WTC11 (cell line): ENCODE measurements around the gene GNAL. TPM values are rescaled to one million over a fixed set of nuclear protein-coding genes. Genes with fewer than 3 reads are reported as not detected.

Source experiments
- ATAC-seq: fragments of 200-7000 bp; cut with Tn5 transposase; 2 replicates; pipeline ENCODE4 v1.10.0; 2021; ENCODE audit warnings: mild to moderate bottlenecking, moderate library complexity
- CTCF ChIA-PET: fragments of 300-600 bp; sonication (Branson Sonifier 250); formaldehyde crosslinking; loops from one replicate; lab custom pipeline; 2021; ENCODE audit warnings: antibody characterized with exemption; lab: Charles Lee
- POLR2A ChIA-PET: fragments of 350-600 bp; sonication (Branson Sonifier 250); formaldehyde crosslinking; loops from one replicate; lab custom pipeline; 2021; ENCODE audit warnings: antibody characterized with exemption; lab: Charles Lee
- DNase-seq: peaks from one replicate; pipeline ENCODE4 v3.0.0; 2021; ENCODE audit warnings: low spot score
- H3K27ac Mint-ChIP-seq: 2 replicates; pipeline ENCODE4 v1.8.0; 2021; ENCODE audit warnings: mixed read lengths
- H3K27me3 Mint-ChIP-seq: 2 replicates; pipeline ENCODE4 v1.8.0; 2021; ENCODE audit warnings: low read depth, mild to moderate bottlenecking, moderate library complexity, mixed read lengths
- H3K36me3 Mint-ChIP-seq: 2 replicates; pipeline ENCODE4 v1.8.0; 2021; ENCODE audit warnings: mixed read lengths
- H3K4me1 Mint-ChIP-seq: 2 replicates; pipeline ENCODE4 v1.8.0; 2022; ENCODE audit warnings: mixed read lengths
- H3K4me3 Mint-ChIP-seq: 2 replicates; pipeline ENCODE4 v1.8.0; 2021; ENCODE audit warnings: mild to moderate bottlenecking, moderate library complexity, mixed read lengths
- H3K9me3 Mint-ChIP-seq: 2 replicates; pipeline ENCODE4 v1.8.0; 2021; ENCODE audit warnings: mixed read lengths
- AR ChIP-seq: fragments of 250-450 bp; sonication (Bioruptor Pico); IDR thresholded peaks from 2 replicates; pipeline ENCODE4 v1.9.0; 2021; ENCODE audit warnings: mild to moderate bottlenecking
- CBFB ChIP-seq: sonication (generic); formaldehyde crosslinking; IDR thresholded peaks from 2 replicates; pipeline ENCODE4 v1.8.1; 2022; ENCODE audit warnings: mild to moderate bottlenecking, low read depth, missing genetic modification reagents
- ETV6 ChIP-seq: sonication (generic); formaldehyde crosslinking; IDR thresholded peaks from 2 replicates; pipeline ENCODE4 v1.8.1; 2022; ENCODE audit warnings: mild to moderate bottlenecking, missing genetic modification reagents
- JAZF1 ChIP-seq: fragments of 250-450 bp; sonication (Bioruptor Pico); IDR thresholded peaks from 2 replicates; pipeline ENCODE4 v1.9.0; 2021; ENCODE audit warnings: moderate library complexity, mild to moderate bottlenecking, inconsistent platforms
- NFE2L1 ChIP-seq: sonication (generic); formaldehyde crosslinking; IDR thresholded peaks from 2 replicates; pipeline ENCODE4 v1.8.1; 2023; ENCODE audit warnings: missing genetic modification reagents
- SMAD3 ChIP-seq: sonication (generic); formaldehyde crosslinking; IDR thresholded peaks from 2 replicates; pipeline ENCODE4 v1.8.0; 2022; ENCODE audit warnings: missing genetic modification reagents, mild to moderate bottlenecking, borderline replicate concordance
- STAT6 ChIP-seq: sonication (generic); formaldehyde crosslinking; conservative IDR thresholded peaks from 2 replicates; pipeline ENCODE4 v1.8.1; 2023; ENCODE audit warnings: mild to moderate bottlenecking, low read depth, missing genetic modification reagents, moderate library complexity
- TCF7 ChIP-seq: sonication (generic); formaldehyde crosslinking; IDR thresholded peaks from 2 replicates; pipeline ENCODE4 v1.8.0; 2022; ENCODE audit warnings: mild to moderate bottlenecking, low read depth, missing genetic modification reagents, moderate library complexity
- TEAD1 ChIP-seq: sonication (generic); formaldehyde crosslinking; IDR thresholded peaks from 2 replicates; pipeline ENCODE4 v1.8.0; 2022; ENCODE audit warnings: mild to moderate bottlenecking, missing genetic modification reagents
- ZBTB43 ChIP-seq: sonication (generic); formaldehyde crosslinking; IDR thresholded peaks from 2 replicates; pipeline ENCODE4 v1.8.1; 2023; ENCODE audit warnings: mild to moderate bottlenecking, missing genetic modification reagents
- ZNF138 ChIP-seq: sonication (generic); formaldehyde crosslinking; conservative IDR thresholded peaks from 2 replicates; pipeline ENCODE4 v1.8.1; 2022; ENCODE audit warnings: mild to moderate bottlenecking, moderate library complexity, missing genetic modification reagents
- ZNF219 ChIP-seq: sonication (generic); formaldehyde crosslinking; IDR thresholded peaks from 2 replicates; pipeline ENCODE4 v1.8.0; 2023; ENCODE audit warnings: missing genetic modification reagents, mild to moderate bottlenecking, borderline replicate concordance
- ZNF232 ChIP-seq: sonication (generic); formaldehyde crosslinking; IDR thresholded peaks from 2 replicates; pipeline ENCODE4 v1.8.0; 2022; ENCODE audit warnings: mild to moderate bottlenecking, missing genetic modification reagents
- ZNF281 ChIP-seq: sonication (generic); formaldehyde crosslinking; IDR thresholded peaks from 2 replicates; pipeline ENCODE4 v1.8.0; 2023; ENCODE audit warnings: mild to moderate bottlenecking, missing genetic modification reagents
- ZNF512 ChIP-seq: sonication (generic); formaldehyde crosslinking; IDR thresholded peaks from 2 replicates; pipeline ENCODE4 v1.8.1; 2022; ENCODE audit warnings: missing genetic modification reagents, borderline replicate concordance
- ZNF671 ChIP-seq: fragments of 250-450 bp; sonication (Bioruptor Pico); IDR thresholded peaks from 2 replicates; pipeline ENCODE4 v1.8.0; 2021; ENCODE audit warnings: mild to moderate bottlenecking
- total RNA-seq: library from RNA; stranded (reverse); gene quantifications from 3 replicates; pipeline ENCODE4 v1.2.3, GENCODE V29; 2021
- TF ChIP-seq, protein P1 (sequence below): sonication (generic); formaldehyde crosslinking; IDR thresholded peaks from 2 replicates; pipeline ENCODE4 v1.8.0; 2022; ENCODE audit warnings: missing genetic modification reagents
- TF ChIP-seq, protein P2 (sequence below): sonication (generic); formaldehyde crosslinking; IDR thresholded peaks from 2 replicates; pipeline ENCODE4 v1.8.0; 2022; ENCODE audit warnings: mild to moderate bottlenecking, missing genetic modification reagents
- TF ChIP-seq, protein P3 (sequence below): sonication (generic); formaldehyde crosslinking; IDR thresholded peaks from 2 replicates; pipeline ENCODE4 v1.8.0; 2022; ENCODE audit warnings: mild to moderate bottlenecking, missing genetic modification reagents
- TF ChIP-seq, protein P4 (sequence below): sonication (generic); formaldehyde crosslinking; IDR thresholded peaks from 2 replicates; pipeline ENCODE4 v1.8.1; 2023; ENCODE audit warnings: mild to moderate bottlenecking, missing genetic modification reagents, moderate library complexity

Gene GNAL
- total RNA-seq, 1 experiment from 2014 or later: 22.3 TPM

GRCh38 chr18:11801573-11801972, 112.5 kb downstream of the GNAL start (continued):
- TF ChIP-seq AR (no peak), ZBTB43 (CRISPR knock-in tag) (no peak), NFE2L1 (CRISPR knock-in tag) (no peak)

- Mint-ChIP-seq H3K36me3 (no peaks in the 10 kb centered on the region), H3K9me3 (no peaks in the 10 kb centered on the region), H3K27me3 (no peaks in the 10 kb centered on the region), H3K27ac (no peak overlapping the region), H3K4me3 (no peak overlapping the region), H3K4me1 (peaks cover 35% of the 10 kb centered on the region)
- ATAC-seq (no peak), DNase-seq (no peak)
- POLR2A ChIA-PET: interaction anchor here (0.6 kb wide), 1 partner anchor 139 kb away, joined by 3 read pairs; no protein-coding TSS in a partner anchor
- TF ChIP-seq JAZF1 (CRISPR knock-in tag) (no peak), ZNF138 (CRISPR knock-in tag) (no peak), TEAD1 (CRISPR knock-in tag) (no peak), ZNF219 (CRISPR knock-in tag) (no peak), ZNF232 (CRISPR knock-in tag) (no peak), STAT6 (CRISPR knock-in tag) (no peak), ZNF671 (CRISPR knock-in tag) (no peak), SMAD3 (CRISPR knock-in tag) (no peak), ZNF281 (no peak), CBFB (CRISPR knock-in tag) (no peak), ZNF512 (CRISPR knock-in tag) (no peak), TCF7 (CRISPR knock-in tag) (no peak), ETV6 (no peak)
- TF ChIP-seq, protein P1, sequence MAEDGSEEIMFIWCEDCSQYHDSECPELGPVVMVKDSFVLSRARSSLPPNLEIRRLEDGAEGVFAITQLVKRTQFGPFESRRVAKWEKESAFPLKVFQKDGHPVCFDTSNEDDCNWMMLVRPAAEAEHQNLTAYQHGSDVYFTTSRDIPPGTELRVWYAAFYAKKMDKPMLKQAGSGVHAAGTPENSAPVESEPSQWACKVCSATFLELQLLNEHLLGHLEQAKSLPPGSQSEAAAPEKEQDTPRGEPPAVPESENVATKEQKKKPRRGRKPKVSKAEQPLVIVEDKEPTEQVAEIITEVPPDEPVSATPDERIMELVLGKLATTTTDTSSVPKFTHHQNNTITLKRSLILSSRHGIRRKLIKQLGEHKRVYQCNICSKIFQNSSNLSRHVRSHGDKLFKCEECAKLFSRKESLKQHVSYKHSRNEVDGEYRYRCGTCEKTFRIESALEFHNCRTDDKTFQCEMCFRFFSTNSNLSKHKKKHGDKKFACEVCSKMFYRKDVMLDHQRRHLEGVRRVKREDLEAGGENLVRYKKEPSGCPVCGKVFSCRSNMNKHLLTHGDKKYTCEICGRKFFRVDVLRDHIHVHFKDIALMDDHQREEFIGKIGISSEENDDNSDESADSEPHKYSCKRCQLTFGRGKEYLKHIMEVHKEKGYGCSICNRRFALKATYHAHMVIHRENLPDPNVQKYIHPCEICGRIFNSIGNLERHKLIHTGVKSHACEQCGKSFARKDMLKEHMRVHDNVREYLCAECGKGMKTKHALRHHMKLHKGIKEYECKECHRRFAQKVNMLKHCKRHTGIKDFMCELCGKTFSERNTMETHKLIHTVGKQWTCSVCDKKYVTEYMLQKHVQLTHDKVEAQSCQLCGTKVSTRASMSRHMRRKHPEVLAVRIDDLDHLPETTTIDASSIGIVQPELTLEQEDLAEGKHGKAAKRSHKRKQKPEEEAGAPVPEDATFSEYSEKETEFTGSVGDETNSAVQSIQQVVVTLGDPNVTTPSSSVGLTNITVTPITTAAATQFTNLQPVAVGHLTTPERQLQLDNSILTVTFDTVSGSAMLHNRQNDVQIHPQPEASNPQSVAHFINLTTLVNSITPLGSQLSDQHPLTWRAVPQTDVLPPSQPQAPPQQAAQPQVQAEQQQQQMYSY (CRISPR knock-in tag): no peak
- TF ChIP-seq, protein P2, sequence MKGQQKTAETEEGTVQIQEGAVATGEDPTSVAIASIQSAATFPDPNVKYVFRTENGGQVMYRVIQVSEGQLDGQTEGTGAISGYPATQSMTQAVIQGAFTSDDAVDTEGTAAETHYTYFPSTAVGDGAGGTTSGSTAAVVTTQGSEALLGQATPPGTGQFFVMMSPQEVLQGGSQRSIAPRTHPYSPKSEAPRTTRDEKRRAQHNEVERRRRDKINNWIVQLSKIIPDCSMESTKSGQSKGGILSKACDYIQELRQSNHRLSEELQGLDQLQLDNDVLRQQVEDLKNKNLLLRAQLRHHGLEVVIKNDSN (CRISPR knock-in tag): no peak
- TF ChIP-seq, protein P3, sequence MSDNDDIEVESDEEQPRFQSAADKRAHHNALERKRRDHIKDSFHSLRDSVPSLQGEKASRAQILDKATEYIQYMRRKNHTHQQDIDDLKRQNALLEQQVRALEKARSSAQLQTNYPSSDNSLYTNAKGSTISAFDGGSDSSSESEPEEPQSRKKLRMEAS (CRISPR knock-in tag): no peak
- TF ChIP-seq, protein P4, sequence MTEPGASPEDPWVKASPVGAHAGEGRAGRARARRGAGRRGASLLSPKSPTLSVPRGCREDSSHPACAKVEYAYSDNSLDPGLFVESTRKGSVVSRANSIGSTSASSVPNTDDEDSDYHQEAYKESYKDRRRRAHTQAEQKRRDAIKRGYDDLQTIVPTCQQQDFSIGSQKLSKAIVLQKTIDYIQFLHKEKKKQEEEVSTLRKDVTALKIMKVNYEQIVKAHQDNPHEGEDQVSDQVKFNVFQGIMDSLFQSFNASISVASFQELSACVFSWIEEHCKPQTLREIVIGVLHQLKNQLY (CRISPR knock-in tag): no peak
- CTCF ChIA-PET: no interaction called here
These were observed 113.1 kb downstream of the GNAL start for GRCh38 chr18:11802158-11802557.
